WI38 (cell line): Measurements from ENCODE around the gene ACTR3C.
"Not testable (repeated sequence)": the region's sequence is repeated elsewhere in the genome, so short reads cannot be mapped to it uniquely, and the experiment has no call there.

Source experiments
- H3K4me3 ChIP-seq: 2 replicates; pipeline ENCODE4 v1.5.1; 2011; ENCODE audit warnings: low read depth, mild to moderate bottlenecking, control low read depth, low read length

The ACTR3C gene

GRCh38 chr7:150222083-150222972, 101.0 kb downstream of the ACTR3C start:
- not testable (repeated sequence) for H3K4me3 ChIP-seq

DNA sequence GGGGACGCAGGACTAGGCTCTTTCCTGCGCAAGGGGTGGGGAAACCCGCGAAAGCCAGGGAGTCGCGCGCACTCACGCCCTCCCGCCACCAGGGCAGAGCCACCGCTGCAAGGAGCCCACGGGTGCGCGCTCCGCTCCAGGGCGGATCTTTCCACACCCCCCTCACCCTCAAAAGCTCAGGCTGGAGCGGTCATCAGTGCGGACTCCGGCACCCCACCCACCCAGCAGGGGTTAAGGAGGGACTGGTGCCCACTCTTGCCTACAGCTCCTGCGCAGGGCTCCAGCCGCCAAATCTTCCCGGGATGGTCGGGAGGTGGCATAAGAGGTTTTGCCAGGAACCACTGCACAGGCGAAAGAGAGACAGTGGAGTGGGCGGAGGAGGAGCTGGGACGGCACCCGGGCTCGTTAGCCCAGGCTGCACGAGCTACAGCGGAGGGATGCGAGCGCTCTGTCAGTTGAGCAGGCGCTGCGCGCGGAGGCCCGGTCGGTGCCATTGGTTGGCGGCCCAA, 102.6 kb downstream of the ACTR3C start:
- not testable (repeated sequence) for H3K4me3 ChIP-seq

GRCh38 chr7:150219941-150220658, 103.2 kb downstream of the ACTR3C start:
- not testable (repeated sequence) for H3K4me3 ChIP-seq

DNA sequence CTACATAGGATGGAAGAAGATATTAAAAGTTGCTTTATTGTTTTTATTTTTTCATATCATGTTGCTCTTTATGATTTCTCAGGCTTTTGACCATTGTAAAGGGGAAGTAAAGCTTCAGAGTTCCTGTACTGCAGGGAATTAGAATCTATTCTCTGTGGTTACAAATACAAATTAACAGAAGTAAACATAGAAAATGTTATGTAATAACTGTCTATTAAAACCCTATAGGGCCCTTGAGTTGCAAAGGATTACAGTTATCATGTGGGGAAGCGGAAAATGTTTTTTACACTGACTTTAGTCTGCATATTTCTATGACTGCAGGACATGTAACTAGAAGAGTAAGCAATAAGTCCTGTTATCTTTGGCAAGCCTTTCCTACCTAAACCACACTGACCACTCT, 116.5 kb downstream of the ACTR3C start:
- H3K4me3 ChIP-seq: not testable (repeated sequence)

- not testable (repeated sequence) for H3K4me3 ChIP-seq
Measured at GRCh38 chr7:150205866-150206265, 117.5 kb downstream of the ACTR3C start.

DNA sequence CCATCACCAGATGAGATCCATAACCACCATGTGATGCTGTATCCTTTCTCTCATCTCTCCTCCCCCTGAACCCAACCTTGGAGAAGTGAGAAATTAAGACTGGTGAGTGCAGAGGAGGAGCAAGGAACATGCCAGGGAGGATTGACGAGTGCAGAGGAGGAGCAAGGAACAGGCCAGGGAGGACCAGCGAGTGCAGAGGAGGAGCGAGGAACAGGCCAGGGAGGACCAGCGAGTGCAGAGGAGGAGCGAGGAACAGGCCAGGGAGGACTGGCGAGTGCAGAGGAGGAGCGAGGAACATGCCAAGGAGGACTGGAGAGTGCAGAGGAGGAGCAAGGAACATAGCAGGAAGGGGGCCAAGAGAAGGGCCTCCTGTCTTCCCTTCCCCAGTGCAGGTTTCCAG, 118.8 kb downstream of the ACTR3C start:
- H3K4me3 ChIP-seq: not testable (repeated sequence)

- H3K4me3 ChIP-seq: not testable (repeated sequence)
Measured at GRCh38 chr7:150202894-150203293, 120.5 kb downstream of the ACTR3C start.
